GM21447 (cell line): ENCODE data around the gene DNAH2.

Source experiments
- ATAC-seq: cut with Tn5 transposase; IDR thresholded peaks from one replicate; pipeline ENCODE4 v1.9.1; 2021; ENCODE audit not compliant: unreplicated experiment

The DNAH2 gene

DNA sequence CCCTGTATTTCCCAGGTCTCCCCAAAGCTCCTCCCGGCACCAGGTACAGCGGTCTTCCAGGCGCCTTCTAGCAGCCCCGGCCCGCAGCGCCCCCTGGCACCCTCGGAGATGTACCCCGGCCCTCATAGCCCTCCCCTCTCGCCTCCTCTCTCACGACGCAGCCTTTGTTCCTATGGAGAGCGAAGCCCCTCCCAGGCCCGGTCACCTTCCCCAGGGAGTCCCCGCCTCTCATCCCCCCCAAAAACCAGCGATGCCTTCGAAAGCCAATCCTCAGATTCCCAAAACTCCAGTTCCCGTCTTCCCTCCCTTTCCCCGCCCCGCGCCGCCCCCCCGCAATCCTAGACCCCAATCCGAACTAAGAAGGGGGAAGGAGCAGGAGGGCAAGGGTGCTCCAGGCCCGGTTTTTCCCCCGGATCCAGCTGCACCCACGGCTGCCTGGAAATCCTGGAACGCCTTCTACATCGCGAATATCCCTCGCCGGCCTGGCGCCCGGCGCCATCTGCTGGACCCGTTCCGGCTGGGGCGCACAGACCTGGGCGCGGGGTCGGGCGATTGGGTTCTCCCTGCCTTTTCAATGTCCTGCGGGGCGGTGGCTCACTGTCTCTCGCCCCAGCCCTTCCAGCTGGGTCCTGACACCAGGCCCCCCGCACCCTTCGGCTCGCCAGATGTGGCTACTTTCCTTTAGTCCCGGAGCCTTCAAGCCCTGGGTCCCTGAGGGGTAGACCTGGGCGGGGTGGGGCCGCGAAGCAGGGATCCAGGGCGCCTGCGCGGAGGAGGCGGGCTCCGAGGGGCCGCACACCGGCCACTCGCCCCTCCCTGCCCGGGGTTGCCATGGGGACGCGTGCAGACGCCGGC, at the start of gene DNAH2:
Gene DNAH2, plus strand, starts transcription at position 844 of the 855 bp plus-strand sequence. CDS start 1,991 bp downstream, outside the sequence.
- ATAC-seq = no peak

DNA sequence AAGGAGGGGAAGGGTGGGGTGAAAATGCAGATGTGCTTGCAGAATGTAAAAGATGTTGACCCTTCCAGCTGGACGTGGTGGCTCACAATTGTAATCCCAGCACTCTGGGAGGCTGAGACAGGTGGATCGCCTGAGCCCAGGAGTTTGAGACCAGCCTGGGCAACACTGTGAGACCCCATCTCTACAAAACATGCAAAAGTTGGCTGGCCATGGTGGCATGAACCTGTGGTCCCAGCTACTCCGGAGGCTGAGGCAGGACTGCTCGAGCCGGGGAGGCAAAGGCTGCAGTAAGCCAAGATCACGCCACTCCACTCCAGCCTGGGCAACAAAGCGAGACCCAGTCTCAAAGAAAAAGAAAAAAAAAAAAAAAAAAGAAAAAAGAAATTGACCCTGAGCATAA, 49.1 kb upstream of the DNAH2 start:
- no peak for ATAC-seq

GRCh38 chr17:7673239-7673638, 44.3 kb upstream of the DNAH2 start:
- ATAC-seq = no peak

- ATAC-seq = no peak
These were observed 42.6 kb upstream of the DNAH2 start for GRCh38 chr17:7674934-7675333.

DNA sequence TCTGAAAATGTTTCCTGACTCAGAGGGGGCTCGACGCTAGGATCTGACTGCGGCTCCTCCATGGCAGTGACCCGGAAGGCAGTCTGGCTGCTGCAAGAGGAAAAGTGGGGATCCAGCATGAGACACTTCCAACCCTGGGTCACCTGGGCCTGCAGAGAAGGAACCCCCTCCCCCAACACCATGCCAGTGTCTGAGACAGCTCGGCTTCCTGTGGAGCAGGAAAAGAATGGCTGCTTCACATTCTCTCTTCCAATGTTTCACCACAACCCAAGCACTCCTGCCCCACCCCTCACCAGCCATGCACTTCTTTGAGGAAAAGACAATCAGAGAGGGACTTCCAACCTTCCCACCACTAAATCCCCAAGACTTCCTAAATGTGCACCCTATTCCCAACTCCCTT, 41.0 kb upstream of the DNAH2 start:
- no peak for ATAC-seq

- ATAC-seq = no peak
These were observed 40.0 kb upstream of the DNAH2 start for GRCh38 chr17:7677388-7678067.

DNA sequence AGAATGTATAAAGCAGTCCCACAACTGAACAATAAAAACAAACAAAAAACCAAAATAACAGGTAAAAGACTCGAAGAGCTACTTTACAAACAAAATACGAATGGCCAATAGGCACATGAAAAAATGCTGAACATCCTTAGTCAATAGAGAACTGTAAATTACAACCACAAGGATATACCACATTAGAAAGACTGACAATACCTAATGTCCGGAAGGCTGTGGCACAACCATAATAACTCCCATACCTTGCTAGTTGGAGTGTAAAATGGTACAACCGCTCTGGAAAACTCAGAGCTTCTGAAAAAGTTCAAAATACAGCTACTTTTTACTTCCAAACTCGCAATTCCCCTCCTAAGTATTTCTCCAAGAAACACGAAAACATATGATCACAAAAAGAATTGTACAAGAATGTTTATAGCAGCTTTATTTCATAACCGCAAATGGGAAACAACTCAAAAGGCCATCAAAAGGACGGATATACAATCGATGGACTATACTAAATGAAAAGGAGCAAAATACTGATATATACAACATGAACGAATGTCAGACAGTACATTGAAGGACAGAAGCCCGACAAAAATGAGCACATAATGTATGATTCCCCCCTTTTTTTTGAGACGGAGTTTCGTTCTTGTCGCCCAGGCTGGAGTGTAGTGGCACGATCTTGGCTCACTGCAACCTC, 32.6 kb upstream of the DNAH2 start:
- ATAC-seq = no peak

DNA sequence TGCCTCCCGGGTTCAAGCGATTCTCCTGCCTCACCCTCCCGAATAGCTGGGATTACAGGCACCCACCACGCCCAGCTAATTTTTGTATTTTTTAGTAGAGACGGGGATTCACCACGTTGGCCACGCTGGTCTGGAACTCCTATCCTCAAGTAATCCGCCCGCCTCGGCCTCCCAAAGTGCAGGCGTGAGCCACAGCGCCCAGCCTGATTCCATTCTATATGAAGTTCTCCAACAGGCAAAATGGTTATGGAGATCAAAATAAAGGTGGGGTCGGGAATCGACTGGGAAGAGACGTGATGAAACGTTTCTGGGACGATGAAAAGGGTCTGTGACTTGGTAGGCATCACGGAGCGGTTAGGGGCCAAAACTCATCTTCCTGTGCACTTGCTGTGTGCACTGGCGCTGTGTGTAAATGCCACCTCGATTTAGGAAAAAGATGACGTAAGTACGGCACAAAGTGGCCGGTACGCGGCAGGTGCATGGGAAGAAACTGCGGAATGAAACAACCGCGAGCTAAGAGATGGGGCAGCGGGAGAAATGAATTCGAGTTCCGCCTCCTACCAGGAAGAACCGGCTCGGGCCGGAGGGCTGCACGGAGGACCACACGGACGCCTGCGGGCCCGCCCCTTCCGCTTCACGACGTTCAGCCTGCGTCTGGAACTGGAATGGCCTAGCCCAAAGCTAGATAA, 31.9 kb upstream of the DNAH2 start:
- ATAC-seq = peak; percentile 60

DNA sequence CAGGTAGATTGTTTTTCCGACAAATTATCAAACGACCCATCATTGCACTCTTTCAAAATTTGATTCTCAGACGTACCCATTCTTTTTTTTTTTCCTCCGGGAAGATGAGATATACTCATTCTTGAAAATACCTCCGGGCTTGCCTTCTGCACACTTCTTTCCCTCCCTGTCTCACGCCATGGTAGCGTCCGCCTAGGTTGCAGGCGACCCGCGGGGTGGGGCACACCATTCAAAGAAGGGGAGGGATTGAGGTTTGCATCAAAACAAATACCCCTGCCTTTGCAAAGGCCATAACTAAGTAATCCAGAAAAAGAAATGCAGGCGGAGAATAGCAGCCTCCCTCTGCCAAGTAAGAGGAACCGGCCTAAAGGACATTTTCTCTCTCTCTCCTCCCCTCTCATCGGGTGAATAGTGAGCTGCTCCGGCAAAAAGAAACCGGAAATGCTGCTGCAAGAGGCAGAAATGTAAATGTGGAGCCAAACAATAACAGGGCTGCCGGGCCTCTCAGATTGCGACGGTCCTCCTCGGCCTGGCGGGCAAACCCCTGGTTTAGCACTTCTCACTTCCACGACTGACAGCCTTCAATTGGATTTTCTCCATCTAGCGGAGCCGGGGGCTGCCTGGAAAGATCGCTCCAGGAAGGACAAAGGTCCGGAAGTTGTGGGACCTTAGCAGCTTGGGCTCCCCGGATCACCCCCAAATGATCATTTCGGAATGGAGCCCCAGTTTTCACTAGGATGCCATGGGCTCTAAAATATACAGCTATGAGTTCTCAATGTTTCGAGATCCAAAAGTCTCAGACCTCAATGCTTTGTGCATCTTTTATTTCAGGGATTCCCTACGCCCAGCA, 31.1 kb upstream of the DNAH2 start:
- ATAC-seq = peak; percentile 35

GRCh38 chr17:7687072-7687907, 30.3 kb upstream of the DNAH2 start, which contains the start of gene TP53:
TSS of gene TP53 (minus strand) at chr17:7687490. CDS start at chr17:7676594, 10,896 bp downstream.
- ATAC-seq = no peak

- peak; percentile 61 for ATAC-seq
These were observed 29.4 kb upstream of the DNAH2 start, which contains the start of gene WRAP53 for GRCh38 chr17:7687908-7688807. TSS of gene WRAP53 (plus strand) at chr17:7688477. CDS start at chr17:7688649, 172 bp downstream.

- ATAC-seq = no peak
These were observed 28.7 kb upstream of the DNAH2 start for GRCh38 chr17:7688808-7689316.

DNA sequence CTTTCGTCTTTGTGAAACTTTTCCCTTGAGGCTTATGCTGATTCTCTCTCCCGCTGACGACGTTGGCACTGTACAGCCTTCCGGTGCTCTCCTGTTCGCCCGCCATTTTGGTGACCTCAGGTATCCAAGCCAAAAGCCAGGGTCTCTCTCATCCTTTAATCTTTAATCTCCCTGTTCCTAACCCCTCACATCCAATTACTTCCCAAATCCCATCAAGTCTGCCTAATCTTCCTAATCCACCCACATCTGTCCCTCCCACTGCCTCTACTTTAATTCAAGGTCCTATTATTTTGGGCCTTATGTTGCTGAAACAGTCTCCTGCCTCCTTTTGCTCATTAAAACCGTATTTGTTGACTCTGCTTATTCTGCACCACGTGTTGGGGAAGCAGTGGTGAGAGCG, 22.0 kb upstream of the DNAH2 start:
- no peak for ATAC-seq

DNA sequence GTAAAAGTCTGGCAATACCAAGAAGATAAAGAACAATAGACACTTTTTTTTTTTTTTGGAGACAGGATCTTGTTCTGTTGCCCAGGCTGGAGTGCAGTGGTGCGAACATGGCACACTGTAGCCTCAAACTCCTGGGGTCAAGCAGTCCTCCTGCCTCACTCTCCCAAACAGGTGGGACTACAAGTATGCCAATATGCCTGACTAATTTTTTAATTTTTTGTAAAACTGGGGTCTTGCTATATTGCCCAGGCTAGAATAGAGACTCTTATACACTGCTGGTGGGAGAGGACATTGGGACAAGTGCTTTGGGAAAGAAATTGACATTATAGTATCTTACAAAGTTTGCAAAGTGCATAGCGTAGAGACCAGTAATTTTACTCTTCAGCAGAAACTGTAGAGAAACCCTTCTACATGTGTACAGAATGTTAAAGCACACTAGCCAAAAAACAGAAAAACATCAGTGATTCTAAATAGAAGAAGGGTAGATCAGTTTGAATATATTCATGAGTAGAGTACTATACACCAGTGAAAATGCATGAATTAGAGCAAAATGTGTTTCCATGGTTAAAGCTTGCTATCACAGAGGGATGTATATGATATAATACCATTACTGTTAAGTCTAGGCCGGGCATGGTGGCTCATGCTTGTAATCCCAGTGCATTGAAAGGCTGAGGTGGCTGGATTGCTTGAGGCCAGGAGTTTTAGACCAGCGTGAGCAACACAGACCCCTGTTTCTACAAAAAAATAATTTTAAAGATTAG, 19.5 kb upstream of the DNAH2 start:
- ATAC-seq = no peak

DNA sequence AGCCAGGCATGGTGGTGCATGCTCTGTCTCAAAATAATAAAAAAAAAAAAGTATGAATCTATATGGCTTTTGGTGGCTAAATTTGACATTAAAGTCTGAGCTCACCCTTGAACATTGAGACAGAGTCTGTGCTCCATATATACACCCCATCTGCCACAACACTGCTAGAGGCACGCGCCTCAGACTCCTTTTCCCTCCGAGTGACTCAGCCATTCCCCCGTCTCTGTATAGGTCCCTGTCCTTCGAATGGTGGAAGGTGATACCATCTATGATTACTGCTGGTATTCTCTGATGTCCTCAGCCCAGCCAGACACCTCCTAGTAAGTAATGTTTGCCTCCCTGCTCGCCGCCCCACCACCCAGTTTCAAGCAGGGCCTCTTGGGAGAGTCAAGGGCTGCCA, 17.0 kb upstream of the DNAH2 start:
- no peak for ATAC-seq

DNA sequence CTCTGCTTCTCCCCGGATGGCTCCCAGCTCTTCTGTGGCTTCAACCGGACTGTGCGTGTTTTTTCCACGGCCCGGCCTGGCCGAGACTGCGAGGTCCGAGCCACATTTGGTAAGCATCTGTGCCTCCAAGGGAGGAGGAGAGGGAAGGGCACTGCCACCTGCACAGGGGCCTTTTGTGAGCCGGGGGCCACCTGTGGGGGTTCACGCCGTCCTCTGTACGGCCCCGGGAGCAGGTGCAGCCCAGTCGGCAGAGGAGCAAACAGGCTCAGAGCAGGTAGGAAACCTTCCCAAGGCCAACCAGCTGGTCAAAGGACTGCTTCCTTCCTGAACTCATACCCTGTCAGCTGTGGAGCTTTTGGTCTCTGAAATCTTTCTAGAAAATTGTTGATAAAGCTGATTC, 15.9 kb upstream of the DNAH2 start:
- ATAC-seq = no peak

GRCh38 chr17:7702776-7703175, 14.8 kb upstream of the DNAH2 start:
- no peak for ATAC-seq
